GM19043 (cell line): ENCODE data around the gene PRR9.
"Not testable (repeated sequence)": the region's sequence is repeated elsewhere in the genome, so short reads cannot be mapped to it uniquely, and the experiment has no call there.

Experiments
- ATAC-seq: cut with Tn5 transposase; IDR thresholded peaks from one replicate; pipeline ENCODE4 v1.9.1; 2021; ENCODE audit warnings: low read depth; ENCODE audit not compliant: unreplicated experiment

PRR9 gene, protein sequence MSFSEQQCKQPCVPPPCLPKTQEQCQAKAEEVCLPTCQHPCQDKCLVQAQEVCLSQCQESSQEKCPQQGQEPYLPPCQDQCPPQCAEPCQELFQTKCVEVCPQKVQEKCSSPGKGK

DNA sequence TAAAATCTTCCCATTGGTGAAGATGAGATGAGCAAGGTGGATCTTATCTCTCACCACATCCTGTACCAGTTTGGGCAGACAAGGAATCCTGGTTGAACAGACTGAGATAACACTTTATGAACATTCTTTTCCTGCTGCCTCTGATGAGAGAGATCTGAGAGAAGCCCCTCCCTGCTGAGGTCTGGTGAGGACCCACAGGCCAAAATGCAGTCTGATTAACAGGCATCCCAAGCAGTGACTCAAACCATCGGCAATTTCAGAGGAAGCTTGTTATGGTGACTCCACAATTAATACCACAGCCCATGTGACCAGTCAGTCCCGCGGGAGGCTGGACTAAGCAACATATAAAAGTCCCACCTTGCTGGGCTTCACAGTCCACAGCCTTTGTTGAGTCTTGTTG is at the start of gene PRR9:
Gene PRR9 (plus strand): TSS at position 373 of the 400 bp plus-strand sequence. CDS start 561 bp downstream, outside the sequence.
- ATAC-seq: no peak

DNA sequence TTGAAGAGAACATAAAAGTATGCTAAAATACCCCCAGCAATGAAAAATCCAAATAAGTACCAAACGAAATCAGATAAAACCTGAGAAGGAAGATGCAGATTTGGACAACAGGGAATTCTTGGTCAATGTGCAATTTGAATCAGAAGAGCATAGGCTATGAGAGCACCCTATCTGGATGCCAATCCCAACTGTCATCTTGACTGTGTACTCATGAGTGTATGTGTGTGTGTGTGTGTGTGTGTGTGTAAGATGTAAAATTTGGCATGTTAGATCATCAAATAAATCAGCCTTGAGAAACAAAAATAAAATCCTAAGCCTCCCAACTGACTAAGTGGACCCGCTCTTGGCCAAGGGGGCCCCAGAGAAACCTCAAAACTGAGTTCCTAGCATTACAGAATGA is 48.7 kb upstream of the PRR9 start:
- no peak for ATAC-seq

DNA sequence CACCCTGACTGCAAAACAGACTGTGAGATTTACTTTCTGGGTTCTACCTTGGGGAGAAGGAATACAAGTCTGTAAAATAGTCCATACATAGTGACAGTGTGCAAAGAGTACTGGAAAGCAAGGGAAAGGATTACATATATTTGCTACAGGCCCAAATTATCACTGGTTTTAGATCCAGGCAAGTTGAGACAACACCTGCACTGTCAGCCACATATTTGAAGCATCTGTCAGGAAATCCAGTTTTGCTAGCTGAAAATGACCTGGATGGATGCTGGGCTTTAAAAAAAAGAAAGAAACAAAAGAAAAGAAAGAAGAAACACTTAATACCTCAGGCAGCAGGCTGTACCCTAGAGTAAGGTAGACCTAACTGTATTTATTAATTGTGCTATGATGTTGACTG is 42.8 kb upstream of the PRR9 start:
- ATAC-seq: no peak

DNA sequence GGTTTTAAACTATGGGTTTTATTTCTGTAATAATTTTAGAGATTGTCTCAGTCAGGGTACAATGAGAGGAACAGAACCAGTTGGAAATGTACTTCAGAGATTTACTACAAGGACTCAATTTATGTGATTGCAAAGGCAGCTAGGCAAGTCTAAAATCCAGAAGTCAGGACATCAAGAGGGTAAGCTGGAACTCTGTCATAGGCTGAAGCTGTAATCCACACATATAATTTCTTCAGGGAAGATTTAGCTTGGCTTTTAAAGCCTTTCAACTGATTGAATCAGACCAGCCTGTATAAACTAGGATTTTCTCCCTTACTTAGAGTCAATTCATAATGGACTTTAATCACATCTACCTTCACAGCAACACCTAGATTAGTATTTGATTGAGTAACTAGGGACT is 38.5 kb upstream of the PRR9 start:
- no peak for ATAC-seq

DNA sequence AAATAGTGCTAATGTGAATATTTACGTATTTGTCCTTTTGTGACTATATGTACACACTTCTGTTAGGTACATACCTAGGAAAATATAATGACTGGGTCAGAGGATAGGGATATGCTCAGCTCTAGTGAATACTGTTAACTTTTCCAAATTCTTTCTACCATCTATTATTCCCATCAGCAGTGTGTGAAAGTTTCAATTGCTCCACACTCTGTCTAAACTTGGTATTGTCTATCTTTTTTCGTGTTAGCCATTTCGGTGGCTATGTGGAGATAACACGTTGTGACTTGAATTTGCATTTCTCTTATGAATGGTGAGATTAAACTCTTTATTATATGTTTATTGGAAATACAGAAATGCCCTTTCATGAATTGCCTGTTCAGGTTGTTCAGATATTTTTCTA is 36.8 kb upstream of the PRR9 start:
- no peak for ATAC-seq

DNA sequence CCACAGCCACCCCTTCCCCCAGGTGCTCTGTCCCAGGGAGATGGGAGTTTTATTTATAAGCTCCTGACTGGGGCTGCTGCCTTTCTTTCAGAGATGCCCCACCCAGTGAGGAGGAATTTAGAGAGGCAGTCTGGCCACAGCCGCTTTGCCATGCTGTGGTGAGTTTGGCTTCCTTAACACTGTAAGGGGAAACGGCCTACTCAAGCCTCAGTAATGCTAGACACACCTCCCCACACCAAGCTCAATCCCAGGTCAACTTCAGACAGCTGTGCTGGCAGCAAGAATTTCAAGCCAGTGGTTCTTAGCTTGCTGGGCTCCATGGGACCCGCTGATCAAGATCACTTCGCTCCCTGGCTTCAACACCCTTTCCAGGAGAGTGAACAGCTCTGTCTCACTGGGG is 29.1 kb upstream of the PRR9 start:
- ATAC-seq: not testable (repeated sequence)

DNA sequence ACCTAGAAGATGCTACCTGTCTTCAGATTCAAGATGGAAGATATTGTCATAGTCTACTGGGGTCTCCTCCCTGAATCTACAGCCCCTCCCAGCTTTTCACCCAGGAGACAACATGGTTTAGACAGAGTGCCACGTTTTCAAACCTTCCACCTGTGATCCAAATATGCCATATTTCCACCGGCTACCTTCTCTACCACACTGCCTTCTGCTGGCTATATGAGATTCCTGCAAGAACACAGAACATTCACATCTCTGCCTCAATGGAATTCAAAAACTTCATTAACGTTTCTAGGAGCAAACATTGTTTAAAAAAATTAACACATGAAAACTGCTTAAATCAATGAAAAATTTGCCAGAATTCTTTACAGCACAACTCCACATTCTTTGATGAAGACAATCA is 27.0 kb upstream of the PRR9 start:
- no peak for ATAC-seq

DNA sequence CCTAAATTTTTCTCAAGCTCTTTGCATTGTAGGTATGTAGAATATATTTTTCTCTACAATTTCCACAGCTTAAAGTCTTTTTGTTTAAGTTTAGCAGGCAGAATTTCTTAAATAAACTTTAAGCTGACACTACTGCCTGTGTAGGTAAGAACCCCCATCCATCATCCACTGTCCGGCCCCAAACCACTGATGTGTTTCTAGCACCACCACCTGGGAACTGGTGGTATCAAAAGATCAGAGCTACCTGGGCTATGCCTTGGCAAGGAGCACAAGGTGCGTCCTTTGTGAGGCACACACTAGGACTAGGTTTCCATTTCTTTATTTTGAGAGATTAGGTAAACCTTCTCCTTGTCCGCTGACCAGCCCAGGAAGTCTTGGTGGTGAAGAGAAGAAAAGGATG is 24.7 kb upstream of the PRR9 start:
- ATAC-seq: no peak

DNA sequence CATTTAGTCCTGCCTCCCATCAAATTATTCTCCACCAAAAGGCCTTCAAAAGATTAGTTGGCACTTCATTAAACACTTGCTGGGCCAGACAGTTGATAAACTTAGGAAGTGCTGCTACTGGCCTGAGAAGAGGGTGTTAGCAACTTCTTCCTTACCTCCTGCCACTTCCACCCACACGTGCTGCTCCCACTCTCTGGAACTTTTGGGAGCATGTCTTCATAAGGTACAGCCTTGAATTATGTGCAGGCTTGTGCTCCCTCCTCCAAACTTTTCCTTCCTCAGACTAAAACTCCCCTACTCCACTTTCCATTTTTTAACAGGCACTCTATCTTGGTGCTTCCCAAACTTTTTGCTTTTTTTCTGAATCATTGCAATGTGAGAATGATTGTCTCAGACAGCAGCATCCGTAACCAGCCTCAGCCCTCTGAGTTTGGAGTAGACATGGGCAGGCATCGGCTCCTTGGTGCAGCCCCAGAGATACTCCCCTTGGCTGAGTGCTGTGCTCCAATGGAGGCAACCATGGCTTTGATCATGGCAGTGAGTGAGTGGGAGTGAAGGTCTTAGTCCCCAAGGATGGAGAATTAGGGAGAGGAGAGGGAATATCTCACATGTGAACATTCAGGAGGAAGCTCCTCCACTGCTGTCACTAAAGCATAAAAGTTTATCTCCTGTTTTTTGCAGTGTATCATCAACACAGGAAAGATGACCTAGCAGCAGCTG is 22.9 kb upstream of the PRR9 start:
- no peak for ATAC-seq

DNA sequence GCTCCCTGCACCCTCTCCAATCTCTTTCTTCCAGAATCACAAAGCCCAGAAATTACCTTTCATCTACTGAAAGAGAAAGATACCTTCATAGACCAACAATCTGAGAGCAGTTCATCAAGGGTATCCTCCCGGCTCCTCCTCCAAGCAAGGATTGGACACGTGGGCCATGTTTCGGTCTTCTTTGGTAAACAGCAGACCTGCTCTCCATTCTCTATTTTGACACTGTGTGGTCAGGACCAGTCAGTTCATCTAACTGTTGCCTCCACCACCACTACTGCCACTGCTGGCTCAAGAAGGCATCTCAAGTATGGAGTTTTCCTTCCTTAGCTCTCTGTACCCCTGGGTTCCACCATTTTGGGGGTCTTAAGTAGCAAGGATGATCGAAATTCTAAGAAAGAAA is 22.2 kb upstream of the PRR9 start:
- no peak for ATAC-seq

DNA sequence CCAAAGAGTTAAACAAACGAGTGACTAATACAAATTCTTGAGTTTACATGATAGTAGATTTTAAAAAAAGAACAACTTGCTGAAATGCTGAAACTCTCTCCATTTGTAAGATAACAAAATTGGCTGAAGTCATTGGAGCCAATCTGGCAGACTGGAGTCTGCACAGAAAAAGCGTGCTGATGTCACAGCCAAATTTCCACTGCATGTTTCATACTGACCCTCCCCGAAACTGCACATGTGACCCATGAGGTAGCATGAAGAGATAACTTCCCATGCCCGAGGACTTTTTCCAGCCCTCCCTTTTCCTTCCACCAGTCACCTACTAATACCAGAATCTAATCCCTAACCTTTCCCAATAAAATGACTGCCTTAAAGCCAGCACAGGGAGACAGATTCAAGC is 15.4 kb upstream of the PRR9 start:
- ATAC-seq: no peak

DNA sequence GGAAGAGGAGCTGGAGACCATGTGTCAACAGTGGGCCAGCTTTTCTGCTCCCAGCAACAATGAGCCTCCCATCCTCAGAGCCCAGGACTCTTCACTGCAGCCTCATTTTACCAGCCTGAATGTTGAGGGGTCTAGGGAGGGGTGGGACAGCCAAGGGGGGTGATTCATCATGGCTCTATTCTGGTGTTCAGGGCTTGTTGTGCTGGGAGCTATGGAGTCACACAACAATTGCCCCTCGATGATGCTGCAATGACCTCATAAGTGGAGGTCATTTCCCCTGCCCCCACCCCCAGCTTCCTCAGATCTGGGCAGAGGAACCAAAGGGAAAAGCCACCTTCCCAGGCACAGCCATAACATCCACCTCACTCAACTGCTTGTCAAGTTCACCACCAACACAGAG is 14.3 kb upstream of the PRR9 start, which contains the start of gene LELP1:
Gene LELP1 (plus strand): TSS at position 301 of the 400 bp plus-strand sequence. CDS start 1,278 bp downstream, outside the sequence.
- no peak for ATAC-seq

DNA sequence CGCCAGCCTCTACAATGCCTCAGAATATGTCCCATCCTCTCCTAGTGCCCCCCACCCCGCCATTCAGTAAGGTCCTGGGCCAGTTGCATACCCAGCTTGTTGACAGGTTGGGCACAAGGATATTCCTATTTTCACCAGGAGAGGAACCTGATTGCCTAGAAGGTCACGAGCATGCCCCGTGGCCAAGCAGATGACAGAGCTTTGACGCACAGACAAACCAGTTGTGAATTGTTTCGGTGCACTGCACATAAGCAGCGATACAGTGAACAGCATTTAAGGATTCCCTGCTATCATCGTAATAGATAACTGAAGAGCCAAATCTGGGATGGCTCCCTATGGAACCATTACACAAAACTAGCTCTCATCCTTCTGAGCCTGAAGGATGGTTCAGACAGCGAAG is 10.8 kb upstream of the PRR9 start:
- ATAC-seq: no peak

DNA sequence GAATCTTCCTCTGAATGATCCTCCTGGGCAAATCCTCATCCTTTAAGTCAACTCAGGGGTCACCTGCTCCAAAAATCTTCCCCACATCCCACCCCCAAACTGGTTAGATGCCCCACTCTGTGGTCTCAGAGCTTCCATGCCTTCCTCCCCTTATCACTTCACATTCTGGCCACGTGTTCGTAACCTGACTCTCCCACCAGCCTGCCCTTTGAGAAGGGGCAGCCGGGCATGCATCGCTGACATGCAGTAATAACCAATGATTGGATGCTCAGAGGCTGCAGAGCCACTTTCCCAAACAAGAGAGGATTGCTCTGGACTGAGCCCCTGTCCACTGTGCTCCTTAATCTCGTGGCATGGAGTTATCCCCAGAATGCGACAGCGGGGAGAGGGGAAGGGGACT is 7.2 kb upstream of the PRR9 start:
- ATAC-seq: no peak

DNA sequence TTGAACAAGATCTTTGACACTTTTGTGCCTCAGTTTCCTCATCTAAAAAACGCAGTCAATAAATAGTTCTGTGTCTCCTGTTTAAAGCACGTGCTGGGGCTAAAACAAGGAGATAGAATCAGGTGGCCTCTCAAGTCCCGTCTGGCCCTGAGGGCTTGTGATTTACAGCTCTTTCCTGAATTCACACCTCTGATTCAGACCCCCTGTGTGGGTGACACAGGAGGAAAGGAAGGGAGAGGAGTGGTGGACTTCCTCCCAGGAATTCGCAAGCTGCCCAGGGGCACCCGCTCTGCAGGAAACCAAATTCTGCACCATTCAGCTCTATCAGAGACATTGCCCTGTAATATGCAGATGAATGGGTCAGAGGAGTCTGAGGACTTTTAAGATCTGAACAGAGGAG is 5.2 kb upstream of the PRR9 start:
- ATAC-seq: no peak

DNA sequence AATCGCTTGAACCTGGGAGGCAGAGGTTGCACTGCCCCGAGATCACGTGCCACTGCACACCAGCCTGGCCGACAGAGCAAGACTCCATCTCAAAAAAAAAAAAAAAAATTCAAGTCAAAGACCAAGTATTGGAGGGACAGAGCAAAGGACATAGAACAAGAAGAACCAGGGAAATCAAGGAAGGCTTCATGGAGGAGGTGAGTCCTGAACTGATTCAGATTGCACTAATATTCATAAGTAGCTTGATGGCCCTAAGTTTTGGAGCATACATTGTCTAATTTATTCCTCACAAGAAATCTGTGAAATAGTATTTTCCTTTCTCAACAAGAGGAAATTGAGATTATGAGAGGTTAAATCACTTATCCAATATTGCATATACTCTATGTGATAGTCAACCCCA is 3.9 kb upstream of the PRR9 start:
- no peak for ATAC-seq

DNA sequence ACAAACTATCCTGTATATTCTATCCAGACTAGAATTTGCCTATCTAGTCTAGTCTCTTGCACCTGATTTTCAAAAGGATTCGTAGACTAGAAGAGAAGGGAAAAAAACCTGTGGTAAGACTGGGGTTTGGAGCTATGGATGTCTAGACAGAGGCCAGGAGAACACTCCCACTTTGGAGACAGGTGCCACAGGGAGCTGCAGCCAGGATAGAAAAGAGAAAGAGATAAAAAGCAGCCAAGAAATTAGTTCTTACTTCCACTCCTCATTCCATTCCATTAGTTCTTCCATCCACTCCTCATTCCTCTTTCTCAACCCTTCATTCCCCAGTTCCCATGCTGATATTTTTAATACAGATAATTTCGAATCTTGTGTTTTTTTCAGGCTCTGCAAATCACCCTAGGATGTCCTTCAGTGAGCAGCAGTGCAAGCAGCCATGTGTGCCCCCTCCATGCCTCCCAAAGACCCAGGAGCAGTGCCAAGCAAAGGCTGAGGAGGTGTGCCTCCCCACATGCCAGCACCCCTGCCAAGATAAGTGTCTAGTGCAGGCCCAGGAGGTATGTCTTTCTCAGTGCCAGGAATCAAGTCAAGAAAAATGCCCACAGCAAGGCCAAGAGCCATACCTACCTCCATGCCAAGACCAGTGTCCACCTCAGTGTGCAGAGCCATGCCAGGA is 496 bp downstream of the PRR9 start:
- no peak for ATAC-seq

DNA sequence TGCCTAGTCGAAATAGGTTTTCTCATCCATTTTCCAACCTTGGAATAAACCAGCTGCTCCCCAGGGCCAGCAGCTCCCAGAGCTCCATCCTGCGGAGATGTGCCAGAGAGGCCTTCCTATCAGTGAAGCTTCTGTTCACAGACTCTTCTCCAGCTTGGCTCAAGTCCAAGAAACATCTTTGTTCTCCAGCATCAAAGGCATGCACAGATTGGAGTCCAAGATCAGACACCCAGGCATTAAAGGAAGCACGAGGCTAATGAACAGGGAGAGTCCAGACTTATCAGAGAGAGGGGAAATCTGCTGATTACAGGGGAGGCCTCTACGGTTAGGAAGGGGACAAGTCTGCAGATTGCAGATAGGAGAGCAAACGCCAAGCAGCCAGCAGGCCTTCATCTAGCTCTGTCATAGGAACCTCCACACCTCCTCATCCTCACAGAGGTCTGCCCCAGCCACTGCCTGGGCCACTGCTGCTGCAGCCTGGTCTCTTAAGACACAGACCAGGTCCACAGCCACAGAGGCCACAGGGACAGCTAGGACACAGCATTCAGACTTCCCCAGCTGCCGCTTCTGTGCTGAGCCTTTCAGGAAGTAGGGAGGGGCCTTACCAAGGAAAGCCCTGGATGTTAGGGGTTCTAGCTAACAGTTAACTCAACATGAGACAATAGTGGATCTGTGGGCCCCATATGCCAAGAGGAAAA is 3.4 kb downstream of the PRR9 start:
- ATAC-seq: no peak

DNA sequence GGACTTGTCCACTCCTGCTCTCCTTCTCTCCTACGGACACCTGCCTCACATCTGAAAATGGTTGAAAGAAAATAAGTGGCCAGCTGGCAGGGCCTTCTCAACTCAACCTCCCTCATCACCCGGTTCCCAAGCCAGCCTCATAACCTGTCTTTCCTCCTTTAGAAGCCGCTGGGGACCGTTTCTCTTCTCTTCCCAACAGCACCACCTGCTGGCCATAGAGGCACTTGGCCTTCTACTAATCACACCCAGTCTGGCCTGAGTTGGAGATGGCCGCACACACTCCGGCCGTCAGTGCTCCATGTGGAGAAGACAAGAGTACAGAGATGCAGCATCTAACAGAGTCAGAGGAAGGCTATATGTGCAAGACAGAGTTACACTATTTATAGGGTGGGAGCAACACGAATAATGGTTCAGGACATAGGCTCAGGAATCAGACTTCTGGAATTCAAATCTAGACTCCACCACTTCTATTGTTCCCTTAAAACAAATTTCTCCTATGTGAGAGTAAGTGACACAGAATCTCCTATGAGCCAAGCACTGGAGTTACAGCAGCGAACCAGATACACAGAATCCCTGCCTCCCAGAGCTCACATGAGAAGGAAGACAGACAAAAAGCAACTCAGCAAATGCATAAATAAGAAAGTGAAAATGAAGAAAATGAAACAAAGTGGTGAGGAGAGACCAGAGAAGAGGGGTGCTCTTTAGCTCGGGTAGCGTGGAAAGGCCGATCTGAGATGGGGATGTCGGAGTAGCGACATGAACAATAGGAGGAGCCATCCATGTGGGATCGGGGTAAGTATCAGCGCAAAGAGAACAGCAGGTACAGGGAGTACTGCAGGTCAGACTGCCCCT is 5.9 kb downstream of the PRR9 start:
- ATAC-seq: not testable (repeated sequence)

DNA sequence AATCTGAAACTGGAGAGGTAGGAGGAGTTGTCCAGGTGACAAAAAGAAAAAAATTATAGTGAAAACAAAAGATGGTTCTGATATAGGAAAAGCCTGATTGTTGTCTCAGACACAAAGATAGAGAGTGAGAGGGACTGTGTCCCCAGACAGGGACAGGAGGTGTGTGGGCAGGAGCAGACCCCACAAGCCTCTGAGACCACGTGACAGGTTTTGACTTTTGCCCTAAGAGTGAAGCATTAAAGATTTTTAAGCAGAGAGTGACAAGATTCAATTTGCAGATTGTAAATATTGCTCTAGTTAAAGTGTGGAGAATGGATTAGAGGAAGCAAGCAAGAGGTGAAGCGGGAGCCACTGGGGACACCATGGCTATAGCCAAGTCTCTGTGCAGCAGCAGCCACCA is 10.4 kb downstream of the PRR9 start:
- no peak for ATAC-seq

DNA sequence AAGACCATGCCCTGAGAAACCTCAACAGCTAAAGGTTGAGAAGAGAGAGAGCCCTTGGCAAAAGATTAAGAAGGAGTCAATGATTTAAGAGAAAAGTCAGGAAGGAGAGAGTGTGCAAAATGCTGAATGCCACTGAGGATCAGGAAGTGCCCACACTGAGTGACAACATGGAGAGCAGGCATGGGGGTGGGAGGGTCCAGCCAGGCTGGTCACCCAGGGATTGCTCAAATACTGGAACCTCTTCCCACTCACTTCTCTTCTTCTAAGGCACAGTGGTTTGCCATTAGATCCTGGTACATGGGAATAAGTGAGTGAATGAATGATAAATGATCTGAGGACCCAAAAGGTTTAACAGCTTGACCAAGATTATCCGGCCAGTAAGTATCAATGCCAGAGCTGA is 11.1 kb downstream of the PRR9 start:
- ATAC-seq: no peak
